Spleen (tissue), 7 donors: Measurements from ENCODE around the gene PLEKHM2.

Experiments
- CTCF ChIP-seq, 11 experiments: fragments of 200-600 bp in 7 of 11; fragments of 450-650 bp in 4 of 11; sonication (generic) in 4 of 11; IDR thresholded peaks in 8 of 11; conservative IDR thresholded peaks in 3 of 11; 1 replicate in 7 of 11; 2 replicates in 4 of 11; pipeline versions ENCODE4 v1.4.0 to v1.8.0; 2016 to 2021; ENCODE audit warnings: antibody characterized with exemption in 11 of 11, inconsistent platforms in 4 of 11, mild to moderate bottlenecking in 1 of 11
- POLR2A ChIP-seq, 3 donors: fragments of 450-650 bp; IDR thresholded peaks; one replicate each; pipeline ENCODE4 v1.5.1; 2017; ENCODE audit warnings: antibody characterized with exemption in 3 of 3, mild to moderate bottlenecking in 1 of 3
- POLR2AphosphoS5 ChIP-seq, 3 donors: sonication (generic); formaldehyde crosslinking; IDR thresholded peaks; one replicate each; pipeline ENCODE4 v1.5.1; 2017; ENCODE audit warnings: antibody characterized with exemption in 3 of 3
- donor health status: DM: no; HTN: no; CAD: no; lungs with moderate emphysema.
- donor health status: DM: no; HTN: no; CAD: no.
- donor health status: DM: no; HTN: no; CAD: no.

- TF ChIP-seq CTCF (IDR thresholded peaks at IDR 0.05 in 8 of 11, conservative IDR thresholded peaks at IDR 0.05 in 3 of 11) (no peak), POLR2A (IDR thresholded peaks at IDR 0.05) (no peak), POLR2AphosphoS5 (IDR thresholded peaks at IDR 0.05) (no peak)
Measured at GRCh38 chr1:15748690-15749398, 64.7 kb downstream of the PLEKHM2 start.
